Esophagus muscularis mucosa (tissue), 4 donors: ENCODE results near the gene CCDC51. TPM values are rescaled to one million over a fixed set of nuclear protein-coding genes. Genes with fewer than 3 reads are reported as not detected.
"Not testable (repeated sequence)": the region's sequence is repeated elsewhere in the genome, so short reads cannot be mapped to it uniquely, and the experiment has no call there.

Experiments
- DNase-seq: peaks from one replicate; pipeline ENCODE4 v3.0.0-alpha.2; 2017; ENCODE audit errors: extremely low spot score
- H3K27ac ChIP-seq, 4 donors: fragments of 200-600 bp; sonication (generic); replicated peaks in 1 of 4; 1 replicate in 3 of 4; 2 replicates in 1 of 4; pipeline ENCODE4 v1.5.1; 2016 to 2019; ENCODE audit warnings: mild to moderate bottlenecking in 1 of 4
- H3K27me3 ChIP-seq, 4 donors: fragments of 200-600 bp; sonication (generic); one replicate each; pipeline versions ENCODE4 v1.5.1 to v1.6.0; 2016 to 2019
- H3K36me3 ChIP-seq, 4 donors: fragments of 200-600 bp; sonication (generic); one replicate each; pipeline ENCODE4 v1.5.1; 2016 to 2019
- H3K4me1 ChIP-seq, 4 donors: fragments of 200-600 bp; sonication (generic); one replicate each; pipeline ENCODE4 v1.5.1; 2016 to 2019
- H3K4me3 ChIP-seq, 4 donors: fragments of 200-600 bp; sonication (generic); 1 replicate in 2 of 4; 2 replicates in 2 of 4; pipeline ENCODE4 v1.5.1; 2016 to 2019; ENCODE audit warnings: mild to moderate bottlenecking in 4 of 4, moderate library complexity in 1 of 4
- H3K9me3 ChIP-seq, 4 donors: fragments of 200-600 bp; sonication (generic); 1 replicate in 3 of 4; 2 replicates in 1 of 4; pipeline ENCODE4 v1.5.1; 2016 to 2019
- CTCF ChIP-seq, 3 experiments: fragments of 200-600 bp in 2 of 3; fragments of 450-650 bp in 1 of 3; sonication (generic) in 2 of 3; IDR thresholded peaks; one replicate each; pipeline ENCODE4 v1.5.1; 2017 to 2019; ENCODE audit warnings: antibody characterized with exemption in 3 of 3, mild to moderate bottlenecking in 2 of 3, moderate library complexity in 1 of 3
- EP300 ChIP-seq: sonication (generic); formaldehyde crosslinking; IDR thresholded peaks from one replicate; pipeline ENCODE4 v1.6.1; 2017; ENCODE audit warnings: antibody characterized with exemption
- POLR2A ChIP-seq: fragments of 450-650 bp; IDR thresholded peaks from one replicate; pipeline ENCODE4 v1.6.1; 2017; ENCODE audit warnings: antibody characterized with exemption, moderate library complexity, mild to moderate bottlenecking, low read depth
- POLR2AphosphoS5 ChIP-seq, 2 donors: sonication (generic); formaldehyde crosslinking; IDR thresholded peaks; one replicate each; pipeline ENCODE4 v1.6.1; 2017; ENCODE audit warnings: antibody characterized with exemption in 2 of 2
- WGBS: methylation state at CpG from one replicate; pipeline ENCODE4 v1.1.5; 2018; 5-methylcytosine and 5-hydroxymethylcytosine counted together
- intact Hi-C: fragments of 100-400 bp; cut with DNase I; formaldehyde crosslinking; loops from one replicate; pipeline ENCODE4 v1.15.1; 2023
- total RNA-seq, 4 donors: library from RNA; depleted of rRNA; stranded (reverse); fragments of >200 nt; gene quantifications; one replicate each; pipeline versions ENCODE4 v1.1.0 to v1.2.1, GENCODE V29; 2016

The CCDC51 gene
- 10 to 100 TPM; 15.6 to 26.6 (median 23.0) TPM for total RNA-seq

GRCh38 chr3:48439820-48440589 is at the start of gene CCDC51, which contains the start of gene TMA7:
TSS of gene CCDC51 (minus strand) at chr3:48440119. CDS start at chr3:48435128, 4,991 bp downstream.
TSS of gene TMA7 (plus strand) at chr3:48440257. CDS start at chr3:48440297, 40 bp downstream.
- intact Hi-C loops: loop anchor here (10.0 kb wide), 1 partner anchor 65 kb away; the partner anchor contains the start of gene SHISA5
- DNase-seq: peak; percentile 100
- Histone ChIP-seq H3K4me1 (peaks cover 33 to 45% (median 43%) of the 10 kb centered on the region in 4 donors), H3K9me3 (no peaks in the 10 kb centered on the region), H3K4me3 (peak within 1 kb of the TSS; percentile 76 to 87 (median 79)), H3K27ac (peak within 1 kb of the TSS; percentile 91 to 95 (median 92)), H3K36me3 (peaks cover 15 to 36% (median 24%) of the 10 kb centered on the region in 4 donors), H3K27me3 (no peaks in the 10 kb centered on the region)
- TF ChIP-seq EP300 (no peak), CTCF (IDR thresholded peaks at IDR 0.05) (no peak), POLR2AphosphoS5 (IDR thresholded peaks at IDR 0.05) (peak; percentile 98 to 99), POLR2A (peak; percentile 91)
- under 1% methylated on average over 39 of the region's 54 CpGs for WGBS

GRCh38 chr3:48486952-48487351 is 47.0 kb upstream of the CCDC51 start:
- intact Hi-C loops: no loop called here

GRCh38 chr3:48482822-48483221 is 42.9 kb upstream of the CCDC51 start:
- H3K27me3 ChIP-seq, H3K4me1 ChIP-seq, H3K4me3 ChIP-seq, DNase-seq, H3K27ac ChIP-seq, intact Hi-C loops, H3K9me3 ChIP-seq: not testable (repeated sequence)
- peaks cover 0 to 19% (median 8%) of the 10 kb centered on the region in 4 donors for H3K36me3 ChIP-seq
- 95% methylated on average over 6 of the region's 6 CpGs for WGBS

More at GRCh38 chr3:48486952-48487351, 47.0 kb upstream of the CCDC51 start:
- WGBS: 94% methylated on average over 5 of the region's 5 CpGs
- Histone ChIP-seq H3K4me1 (no peaks in the 10 kb centered on the region), H3K9me3 (no peaks in the 10 kb centered on the region), H3K27ac (no peak overlapping the region), H3K27me3 (no peaks in the 10 kb centered on the region), H3K4me3 (no peak overlapping the region), H3K36me3 (peaks cover 0 to 6% (median 0%) of the 10 kb centered on the region in 4 donors)
- no peak for TF ChIP-seq EP300
- no peak for TF ChIP-seq POLR2A
- no peak for TF ChIP-seq POLR2AphosphoS5 (IDR thresholded peaks at IDR 0.05)
- TF ChIP-seq CTCF (IDR thresholded peaks at IDR 0.05): no peak
- no peak for DNase-seq

GRCh38 chr3:48480891-48481290 is 41.0 kb upstream of the CCDC51 start:
- H3K4me3 ChIP-seq, H3K27me3 ChIP-seq, intact Hi-C loops, DNase-seq, H3K27ac ChIP-seq, H3K9me3 ChIP-seq, H3K4me1 ChIP-seq: not testable (repeated sequence)
- peaks cover 0 to 25% (median 11%) of the 10 kb centered on the region in 4 donors for H3K36me3 ChIP-seq
- 97% methylated on average over 11 of the region's 11 CpGs for WGBS

- no peaks in the 10 kb centered on the region for H3K4me1 ChIP-seq
- TF ChIP-seq EP300 (no peak), POLR2AphosphoS5 (IDR thresholded peaks at IDR 0.05) (no peak), POLR2A (no peak), CTCF (IDR thresholded peaks at IDR 0.05) (no peak)
- no peak overlapping the region for H3K27ac ChIP-seq
- H3K9me3 ChIP-seq: no peaks in the 10 kb centered on the region
- peaks cover 0 to 31% (median 15%) of the 10 kb centered on the region in 4 donors for H3K36me3 ChIP-seq
- no peak for DNase-seq
- H3K27me3 ChIP-seq: no peaks in the 10 kb centered on the region
- intact Hi-C loops: no loop called here
- no peak overlapping the region for H3K4me3 ChIP-seq
- 85% methylated on average over 10 of the region's 19 CpGs for WGBS
Measured at GRCh38 chr3:48478626-48479555, 39.0 kb upstream of the CCDC51 start.
